PC-9 (cell line): ENCODE data around the gene MGAT1. TPM values are rescaled to one million over a fixed set of nuclear protein-coding genes. Genes with fewer than 3 reads are reported as not detected.

Source experiments
- BruUV-seq: library from RNA; stranded (reverse); fragments of 400-500 nt; replicated peaks from 2 replicates; lab custom pipeline; 2021; lab: Mats Ljungman, UMichigan
- CTCF ChIA-PET: fragments of 300-600 bp; sonication (Branson Sonifier 250); formaldehyde crosslinking; loops from one replicate; lab custom pipeline; 2022; ENCODE audit warnings: antibody characterized with exemption; lab: Charles Lee
- POLR2A ChIA-PET: fragments of 300-600 bp; sonication (Branson Sonifier 250); formaldehyde crosslinking; loops from one replicate; lab custom pipeline; 2022; ENCODE audit warnings: antibody characterized with exemption; ENCODE audit not compliant: unreplicated experiment; lab: Charles Lee
- DNase-seq, 2 experiments: peaks; one replicate each; pipeline versions ENCODE4 v3.0.0 to v3.0.0-alpha.2; 2015 to 2022; ENCODE audit warnings: mixed read lengths in 1 of 2
- H2AFZ ChIP-seq: fragments of 200-600 bp; sonication (generic); 2 replicates; pipeline ENCODE4 v1.8.1; 2017; ENCODE audit warnings: antibody characterized with exemption
- H3F3A ChIP-seq: fragments of 200-600 bp; sonication (generic); 2 replicates; pipeline ENCODE4 v1.8.1; 2017; ENCODE audit warnings: antibody characterized with exemption, mild to moderate bottlenecking, low read depth; ENCODE audit not compliant: insufficient read depth
- H3K27ac ChIP-seq: fragments of 200-600 bp; sonication (generic); 2 replicates; pipeline ENCODE4 v1.6.1; 2016; ENCODE audit warnings: mixed run types
- H3K27me3 ChIP-seq: fragments of 200-600 bp; sonication (generic); 2 replicates; pipeline ENCODE4 v1.6.1; 2016; ENCODE audit warnings: low read depth, mixed run types; ENCODE audit not compliant: insufficient read depth
- H3K36me3 ChIP-seq: fragments of 200-600 bp; sonication (generic); 2 replicates; pipeline ENCODE4 v1.6.1; 2016; ENCODE audit warnings: low read depth, mixed run types
- H3K4me1 ChIP-seq: fragments of 200-600 bp; sonication (generic); replicated peaks from 2 replicates; pipeline ENCODE4 v1.6.1; 2016; ENCODE audit warnings: mixed run types; ENCODE audit not compliant: insufficient read depth
- H3K4me2 ChIP-seq: fragments of 200-600 bp; sonication (generic); 2 replicates; pipeline ENCODE4 v1.6.1; 2017; ENCODE audit warnings: mixed run types
- H3K4me3 ChIP-seq: fragments of 200-600 bp; sonication (generic); 2 replicates; pipeline ENCODE4 v1.6.1; 2016; ENCODE audit warnings: mixed run types
- H3K79me2 ChIP-seq: fragments of 200-600 bp; sonication (generic); 2 replicates; pipeline ENCODE4 v1.6.1; 2017; ENCODE audit warnings: low read depth, mixed run types
- H3K9me2 ChIP-seq: fragments of 200-600 bp; sonication (generic); 2 replicates; pipeline ENCODE4 v1.8.1; 2017; ENCODE audit warnings: mild to moderate bottlenecking; ENCODE audit not compliant: insufficient read depth
- H3K9me3 ChIP-seq: fragments of 200-600 bp; sonication (generic); 2 replicates; pipeline ENCODE4 v1.8.1; 2016; ENCODE audit warnings: low read depth; ENCODE audit not compliant: insufficient read depth
- H4K20me1 ChIP-seq: fragments of 200-600 bp; sonication (generic); 2 replicates; pipeline ENCODE4 v1.8.1; 2017; ENCODE audit not compliant: insufficient read depth
- EZH2 ChIP-seq: fragments of 200-600 bp; sonication (generic); IDR thresholded peaks from 2 replicates; pipeline ENCODE4 v1.8.0; 2017; ENCODE audit warnings: antibody characterized with exemption, low read depth
- intact Hi-C: fragments of 100-400 bp; cut with micrococcal nuclease; formaldehyde crosslinking; loops from one replicate; pipeline ENCODE4 v1.10.0; 2022; ENCODE audit not compliant: unreplicated experiment
- total RNA-seq: library from RNA; stranded (reverse); gene quantifications from 2 replicates; pipeline ENCODE4 v1.2.3, GENCODE V29; 2021
- TF ChIP-seq, protein P1 (sequence below): fragments of 200-600 bp; sonication (generic); conservative IDR thresholded peaks from 2 replicates; pipeline ENCODE4 v1.6.1; 2017; ENCODE audit warnings: mixed run types, antibody characterized with exemption, mild to moderate bottlenecking, moderate library complexity

MGAT1 gene
- total RNA-seq, 1 experiment from 2014 or later = 103 TPM

DNA sequence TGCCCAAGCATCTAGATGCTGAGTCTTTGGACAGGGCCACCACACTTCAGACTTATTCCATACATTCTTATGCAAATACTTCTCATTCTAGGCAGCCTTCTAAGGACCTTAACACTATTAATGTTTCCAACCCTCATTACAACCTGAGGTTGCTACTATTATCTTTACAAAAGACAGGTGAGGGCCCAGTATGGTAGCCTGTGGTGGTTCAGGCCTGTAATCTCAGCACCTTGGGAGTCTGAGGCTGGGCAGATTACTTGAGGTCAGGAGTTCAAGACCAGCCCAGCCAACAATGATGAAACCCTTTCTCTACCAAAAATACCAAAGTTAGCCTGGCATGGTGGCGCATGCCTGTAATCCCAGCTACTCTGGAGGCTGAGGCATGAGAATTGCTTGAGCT, 42.3 kb upstream of the MGAT1 start:
- Histone ChIP-seq H3K79me2 (no peaks in the 10 kb centered on the region), H3K27ac (no peak overlapping the region), H3K27me3 (no peaks in the 10 kb centered on the region), H3K4me2 (no peak overlapping the region), H3K36me3 (peaks cover 24% of the 10 kb centered on the region), H3K4me3 (no peak overlapping the region), H3K4me1 (no peaks in the 10 kb centered on the region), H2AFZ (no peak overlapping the region), H3K9me2 (no peaks in the 10 kb centered on the region; the same call in 1 of the 2 replicates), H3K9me3 (peaks cover 50% of the 10 kb centered on the region), H3F3A (peaks cover 10% of the 10 kb centered on the region), H4K20me1 (no peaks in the 10 kb centered on the region)
- ChIA-PET CTCF (no interaction called here), POLR2A (no interaction called here)
- no TSS peak for BruUV-seq
- no peak for DNase-seq
- TF ChIP-seq EZH2 = no peak
- TF ChIP-seq, protein P1, sequence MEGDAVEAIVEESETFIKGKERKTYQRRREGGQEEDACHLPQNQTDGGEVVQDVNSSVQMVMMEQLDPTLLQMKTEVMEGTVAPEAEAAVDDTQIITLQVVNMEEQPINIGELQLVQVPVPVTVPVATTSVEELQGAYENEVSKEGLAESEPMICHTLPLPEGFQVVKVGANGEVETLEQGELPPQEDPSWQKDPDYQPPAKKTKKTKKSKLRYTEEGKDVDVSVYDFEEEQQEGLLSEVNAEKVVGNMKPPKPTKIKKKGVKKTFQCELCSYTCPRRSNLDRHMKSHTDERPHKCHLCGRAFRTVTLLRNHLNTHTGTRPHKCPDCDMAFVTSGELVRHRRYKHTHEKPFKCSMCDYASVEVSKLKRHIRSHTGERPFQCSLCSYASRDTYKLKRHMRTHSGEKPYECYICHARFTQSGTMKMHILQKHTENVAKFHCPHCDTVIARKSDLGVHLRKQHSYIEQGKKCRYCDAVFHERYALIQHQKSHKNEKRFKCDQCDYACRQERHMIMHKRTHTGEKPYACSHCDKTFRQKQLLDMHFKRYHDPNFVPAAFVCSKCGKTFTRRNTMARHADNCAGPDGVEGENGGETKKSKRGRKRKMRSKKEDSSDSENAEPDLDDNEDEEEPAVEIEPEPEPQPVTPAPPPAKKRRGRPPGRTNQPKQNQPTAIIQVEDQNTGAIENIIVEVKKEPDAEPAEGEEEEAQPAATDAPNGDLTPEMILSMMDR = no peak
- intact Hi-C loops = no loop called here

DNA sequence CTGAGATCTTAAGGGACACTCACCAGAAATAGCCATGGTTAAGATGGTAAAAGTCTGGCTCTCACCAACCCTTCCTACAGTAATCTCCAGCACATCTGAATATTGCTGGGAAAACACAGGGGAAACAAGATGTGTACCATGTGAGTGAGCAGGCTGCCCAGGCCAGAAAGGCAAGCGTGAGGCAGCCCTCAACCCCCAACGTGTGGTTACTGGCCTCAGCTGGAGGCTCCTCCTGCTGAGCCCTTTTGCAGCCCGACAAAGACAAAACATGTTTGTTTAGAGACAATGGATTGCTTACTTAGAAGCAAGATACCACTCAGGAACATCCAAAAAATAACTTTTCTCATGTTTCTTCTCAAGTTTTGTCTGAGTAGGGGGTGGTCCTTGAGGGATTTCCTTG, 41.8 kb upstream of the MGAT1 start:
- no peak overlapping the region for H3K4me2 ChIP-seq
- H3K36me3 ChIP-seq = peaks cover 20% of the 10 kb centered on the region
- BruUV-seq = no TSS peak
- no peak overlapping the region for H3K27ac ChIP-seq
- intact Hi-C loops = no loop called here
- H4K20me1 ChIP-seq = no peaks in the 10 kb centered on the region
- POLR2A ChIA-PET = no interaction called here
- H3K9me2 ChIP-seq = no peaks in the 10 kb centered on the region; the same call in 1 of the 2 replicates
- no peak for DNase-seq
- H3F3A ChIP-seq = peaks cover 10% of the 10 kb centered on the region
- CTCF ChIA-PET = no interaction called here
- TF ChIP-seq EZH2 = no peak
- TF ChIP-seq, protein P1 = no peak
- peaks cover 46% of the 10 kb centered on the region for H3K9me3 ChIP-seq
- no peaks in the 10 kb centered on the region for H3K79me2 ChIP-seq
- H3K4me3 ChIP-seq = no peak overlapping the region
- H3K4me1 ChIP-seq = no peaks in the 10 kb centered on the region
- H3K27me3 ChIP-seq = no peaks in the 10 kb centered on the region
- no peak overlapping the region for H2AFZ ChIP-seq

DNA sequence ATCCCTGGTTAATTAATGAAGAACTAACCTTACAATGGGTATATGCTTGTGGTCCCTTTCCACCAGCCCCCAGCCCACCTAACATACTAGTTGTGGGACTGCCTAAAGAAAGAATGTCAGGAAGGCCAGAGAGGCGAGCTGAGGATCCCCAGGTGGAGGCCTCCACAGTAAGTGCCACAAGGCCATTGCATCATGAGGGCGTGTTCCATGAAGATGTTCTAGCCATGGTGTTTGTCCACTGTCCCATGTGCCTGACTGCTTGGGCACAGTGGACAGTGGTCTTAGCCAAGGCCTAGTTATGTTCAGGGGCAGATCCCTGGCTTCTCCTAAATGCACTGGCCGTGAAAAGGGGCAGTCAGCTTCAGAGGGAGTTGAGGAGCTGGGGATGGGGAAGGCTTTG, 37.3 kb upstream of the MGAT1 start:
- TF ChIP-seq EZH2 = no peak
- TF ChIP-seq, protein P1 = no peak
- peaks cover 6% of the 10 kb centered on the region for H3K9me3 ChIP-seq
- H2AFZ ChIP-seq = no peak overlapping the region
- no peak overlapping the region for H3K4me3 ChIP-seq
- no peak for DNase-seq
- H3K27me3 ChIP-seq = no peaks in the 10 kb centered on the region
- H3K27ac ChIP-seq = no peak overlapping the region
- H3K9me2 ChIP-seq = no peaks in the 10 kb centered on the region; the same call in 1 of the 2 replicates
- no peaks in the 10 kb centered on the region for H3K79me2 ChIP-seq
- H3K4me2 ChIP-seq = no peak overlapping the region
- H3K4me1 ChIP-seq = no peaks in the 10 kb centered on the region
- H4K20me1 ChIP-seq = no peaks in the 10 kb centered on the region
- H3F3A ChIP-seq = peaks cover 10% of the 10 kb centered on the region
- ChIA-PET POLR2A (no interaction called here), CTCF (interaction anchor here (0.6 kb wide), 1 partner anchor 403 kb away, joined by 3 read pairs; no protein-coding TSS in a partner anchor)
- no peaks in the 10 kb centered on the region for H3K36me3 ChIP-seq
- no TSS peak for BruUV-seq
- intact Hi-C loops = no loop called here
